DMS114 treated with DMSO at 0.1 percent for 48 hours (cell line): Measurements from ENCODE around the gene AAMDC.
A peak's percentile ranks its signal among the peaks of the same experiment; 100 is the strongest.

Source experiments
- DNase-seq: peaks from one replicate; lab custom pipeline; 2025; ENCODE audit not compliant: unreplicated experiment; lab: John Stamatoyannopoulos, UW

The AAMDC gene

DNA sequence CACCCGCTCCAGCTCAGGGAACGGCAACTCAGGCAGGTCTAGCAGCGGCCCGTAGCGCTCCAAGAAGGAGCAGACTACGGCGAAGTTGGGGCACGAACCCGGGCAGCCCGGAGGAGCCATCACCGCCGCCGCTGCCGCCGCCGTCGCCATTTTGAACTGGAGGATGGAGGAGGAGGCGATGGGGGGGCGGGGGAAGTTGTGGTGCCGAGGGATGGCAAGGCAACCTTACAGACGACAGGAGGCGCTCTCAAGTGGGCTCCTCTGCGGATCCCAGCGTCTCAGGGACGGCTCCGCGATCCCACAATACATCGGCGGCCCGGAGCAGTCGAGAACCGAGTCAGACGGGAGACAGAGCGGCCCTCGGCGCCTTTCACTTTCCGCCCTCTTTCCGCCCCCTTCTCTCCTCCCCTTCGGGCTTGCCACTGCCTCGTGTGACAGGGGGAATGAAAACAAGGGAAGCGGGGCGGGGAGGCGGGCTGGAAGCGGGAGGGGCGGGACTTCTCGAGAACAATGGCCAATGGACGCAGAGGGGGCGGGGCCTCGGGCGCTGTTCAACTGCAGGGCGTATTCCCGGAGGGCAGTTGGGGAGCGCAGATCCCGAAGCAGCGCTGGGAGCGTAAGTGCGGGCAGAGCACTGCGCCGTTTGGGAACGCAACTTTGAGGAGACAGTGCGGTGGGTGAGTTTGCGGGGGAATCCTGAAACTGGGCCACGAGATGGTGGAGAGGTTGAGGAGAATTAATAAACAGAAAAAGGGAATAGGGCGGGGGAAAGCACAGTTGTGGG, at the start of gene AAMDC, which contains the start of gene RSF1:
TSS of gene AAMDC (plus strand) at position 580 of the 784 bp plus-strand sequence. CDS start 21,353 bp downstream, outside the sequence.
TSS of gene RSF1 (minus strand) at position 158 of the 784 bp plus-strand sequence. CDS start at position 150, 8 bp downstream.
- peak; percentile 93 for DNase-seq

DNA sequence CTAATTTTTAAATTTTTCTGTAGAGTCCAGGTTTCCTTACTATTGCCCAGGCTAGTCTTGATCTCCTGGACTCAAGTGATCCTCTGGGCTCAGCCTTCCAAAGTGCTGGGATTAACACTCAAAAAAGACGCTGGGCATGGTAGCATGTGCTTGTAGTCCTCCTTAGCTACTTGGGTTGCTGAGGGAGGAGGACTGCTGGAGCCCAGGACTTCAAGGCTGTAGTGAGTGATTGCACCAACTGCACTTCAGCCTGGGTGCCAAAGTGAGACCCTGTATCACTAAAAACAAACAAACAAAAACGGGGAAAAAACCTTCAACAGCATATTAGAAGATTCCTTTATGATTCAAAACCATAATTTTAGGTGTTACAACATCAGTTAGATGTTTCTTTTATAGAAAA, 45.0 kb upstream of the AAMDC start:
- no peak for DNase-seq

DNA sequence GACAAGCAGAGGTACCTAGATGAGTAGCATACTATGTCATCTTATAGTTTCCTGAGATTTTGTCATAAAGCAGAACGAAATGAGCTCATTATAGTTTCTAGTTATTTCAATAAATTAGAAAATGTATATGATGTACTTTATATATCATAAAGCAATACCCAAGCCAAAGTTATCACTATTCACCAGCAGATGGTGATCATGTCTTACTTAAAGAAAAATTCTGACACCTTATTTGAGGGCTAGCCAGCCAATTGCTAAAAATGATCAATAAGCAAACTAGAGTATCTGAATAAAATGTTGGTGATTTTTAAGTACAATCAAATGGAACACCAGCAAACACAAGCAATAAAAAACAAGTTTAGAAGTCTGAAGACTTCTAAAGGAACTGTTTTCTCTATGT, 44.5 kb upstream of the AAMDC start:
- DNase-seq = peak; percentile 10

DNA sequence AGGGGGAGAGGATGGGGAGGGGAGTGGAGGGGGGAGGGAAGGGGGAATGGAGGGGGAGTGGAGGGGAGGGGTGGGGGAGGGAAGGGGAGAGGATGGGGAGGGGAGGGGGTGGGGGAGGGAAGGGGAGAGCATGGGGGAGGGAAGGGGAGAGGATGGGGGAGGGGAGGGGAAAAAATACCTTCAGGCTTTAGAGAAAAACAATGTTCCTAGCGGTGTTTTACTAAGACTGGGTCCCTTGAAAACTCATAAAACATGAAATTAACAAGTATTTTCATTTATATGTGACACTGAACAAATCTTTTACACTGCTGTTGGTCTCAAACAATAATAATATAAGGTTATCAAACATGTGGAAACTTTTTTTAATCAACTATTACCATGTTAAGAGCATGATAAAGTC, 42.8 kb upstream of the AAMDC start:
- no peak for DNase-seq

DNA sequence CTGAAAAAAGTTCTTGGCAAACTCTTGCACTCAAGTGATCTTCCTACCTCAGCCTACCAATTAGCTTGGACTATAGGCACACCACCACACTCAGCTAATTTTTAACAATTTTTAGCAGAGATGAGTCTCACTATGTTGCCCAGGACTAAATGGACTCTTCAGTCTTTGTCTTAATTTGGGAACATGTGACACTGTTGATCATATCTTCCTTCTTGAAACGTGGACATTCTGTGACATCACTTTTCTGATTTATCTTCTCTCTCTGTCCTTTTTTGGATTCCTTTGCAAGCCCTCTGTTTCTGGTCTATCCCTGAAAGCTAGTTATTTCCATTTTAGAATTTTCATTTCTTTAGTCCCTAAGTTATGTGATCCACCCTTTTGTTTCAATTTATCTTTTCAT, 42.4 kb upstream of the AAMDC start:
- DNase-seq = no peak

DNA sequence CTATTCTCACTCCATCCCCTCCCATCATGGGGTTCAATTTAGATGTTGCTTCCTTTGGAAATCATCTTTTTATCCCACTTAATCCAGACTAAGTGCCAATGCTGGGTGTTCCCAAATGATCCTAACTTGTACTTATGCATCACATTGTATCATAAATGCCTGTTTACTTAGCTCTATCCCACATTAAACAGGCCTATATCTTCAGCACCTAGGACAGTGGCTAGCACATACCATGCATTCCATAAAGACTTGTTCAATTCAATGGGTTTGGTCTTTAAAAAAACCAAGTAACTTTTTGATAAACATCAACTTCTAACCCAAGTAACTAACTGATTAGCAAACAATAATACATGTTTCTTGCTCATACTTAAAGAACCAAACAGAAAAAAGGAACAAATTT, 41.0 kb upstream of the AAMDC start:
- no peak for DNase-seq

DNA sequence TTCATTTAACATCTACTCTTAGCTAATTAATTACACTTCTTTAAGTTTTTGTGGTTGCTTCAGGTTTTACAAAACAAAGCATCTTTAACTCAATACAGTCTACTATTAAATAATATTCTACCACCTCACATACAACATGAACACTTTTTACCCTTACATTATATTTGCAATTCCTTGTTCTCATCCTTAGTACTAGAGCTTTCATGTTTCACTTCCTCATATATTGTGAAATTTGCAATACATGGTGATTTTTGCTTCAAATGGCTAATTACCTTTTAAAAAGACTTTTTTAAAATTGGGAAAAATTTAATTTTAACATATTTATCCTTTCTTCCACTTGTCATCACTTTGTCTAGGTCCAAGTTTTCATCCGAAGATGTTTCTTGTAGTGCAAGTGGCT, 37.9 kb upstream of the AAMDC start:
- no peak for DNase-seq

DNA sequence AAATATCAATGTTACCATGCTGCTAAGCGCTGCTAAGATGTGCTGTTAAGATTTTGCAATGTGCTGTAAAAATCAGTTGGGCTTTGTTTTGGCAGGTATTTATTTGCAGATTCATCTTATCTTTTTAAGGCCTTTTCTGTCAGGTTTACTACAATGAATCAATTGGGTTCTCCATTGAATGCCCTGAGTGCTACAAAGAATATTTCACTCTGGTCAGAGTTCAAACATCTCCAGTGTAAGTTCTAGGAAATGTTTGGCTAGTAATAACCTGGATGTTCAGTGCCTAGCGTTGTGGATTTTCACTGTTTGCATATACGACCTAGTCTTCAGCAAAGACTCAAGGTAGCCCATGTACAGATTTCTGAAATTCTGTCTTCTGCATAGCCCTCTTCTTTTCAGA, 36.4 kb upstream of the AAMDC start:
- no peak for DNase-seq

DNA sequence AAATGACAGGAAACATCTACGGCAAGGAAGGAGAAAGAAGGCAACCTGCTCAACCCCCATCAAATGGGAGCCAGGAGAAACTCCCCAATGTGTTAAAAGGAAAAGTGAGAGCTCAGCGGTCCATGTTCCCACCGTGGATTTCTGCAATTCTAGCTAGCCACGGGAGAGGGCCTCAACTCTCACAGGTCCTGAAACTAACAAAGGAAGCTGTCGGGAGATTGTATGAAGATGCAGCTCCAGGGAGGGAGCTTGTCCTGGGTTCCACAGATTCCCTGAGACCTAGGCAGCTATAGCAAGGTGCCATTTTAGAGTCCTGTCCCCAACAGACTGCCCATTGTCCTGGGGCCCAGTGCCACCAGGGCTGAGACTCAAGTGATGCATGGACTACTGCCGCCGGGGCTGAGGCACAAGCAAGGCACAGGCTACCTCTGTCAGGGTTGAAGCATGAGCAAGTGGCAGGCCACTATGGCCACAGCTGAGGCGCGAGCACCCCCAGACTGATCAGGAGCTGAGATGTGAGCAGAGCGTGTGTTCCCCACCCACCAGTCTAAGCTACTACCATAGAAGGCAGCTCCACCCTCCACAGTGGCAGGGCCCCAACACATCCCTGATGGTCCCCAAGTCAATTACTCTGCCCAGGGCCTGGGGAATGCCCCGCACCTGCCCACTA, 31.7 kb upstream of the AAMDC start:
- DNase-seq = no peak

DNA sequence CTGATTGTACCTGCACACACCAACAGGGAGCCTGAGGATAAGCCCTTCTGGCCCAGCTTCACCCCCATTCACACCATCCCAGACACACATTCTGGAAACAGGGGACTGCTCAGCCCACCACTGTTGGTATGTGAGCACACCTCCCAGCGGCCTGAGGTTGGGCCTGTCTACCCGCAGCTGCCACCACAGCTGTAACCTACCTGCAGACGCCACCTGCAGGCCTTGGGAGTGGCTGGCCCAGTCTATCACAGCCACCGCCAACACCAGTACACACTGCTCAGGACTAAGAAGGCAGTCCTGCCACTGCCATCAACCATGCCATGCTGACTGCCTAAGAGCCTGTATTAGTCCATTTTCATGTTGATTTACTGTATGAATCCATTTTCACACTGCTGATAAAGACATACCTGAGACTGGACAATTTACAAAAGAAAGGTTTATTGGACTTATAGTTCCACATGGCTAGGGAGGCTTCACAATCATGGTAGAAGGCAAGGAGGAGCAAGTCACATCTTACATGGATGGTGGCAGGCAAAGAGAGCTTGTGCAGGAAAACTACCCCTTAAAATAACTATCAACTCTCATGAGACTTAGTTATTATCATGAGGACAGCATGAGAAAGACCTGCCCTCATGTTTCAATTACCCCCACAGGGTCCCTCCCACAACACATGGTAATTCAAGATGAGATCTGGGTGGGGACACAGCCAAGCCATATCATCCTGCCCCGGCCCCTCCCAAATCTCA, 31.0 kb upstream of the AAMDC start:
- no peak for DNase-seq

DNA sequence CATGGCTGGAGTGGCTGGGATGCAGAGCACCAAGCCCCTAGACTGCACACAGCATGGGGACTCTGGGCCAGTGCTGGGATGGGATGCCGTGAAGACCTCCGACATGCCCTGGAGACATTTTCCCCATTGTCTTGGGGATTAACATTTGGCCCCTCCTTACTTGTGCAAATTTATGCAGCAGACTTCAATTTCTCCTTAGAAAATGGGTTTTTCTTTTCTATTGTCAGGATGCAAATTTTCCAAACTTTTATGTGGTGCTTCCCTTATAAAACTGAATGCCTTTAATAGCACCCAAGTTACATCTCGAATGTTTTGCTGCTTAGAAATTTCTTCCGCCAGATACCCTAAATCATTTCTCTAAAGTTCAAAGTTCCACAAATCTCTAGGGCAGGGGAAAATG, 29.6 kb upstream of the AAMDC start:
- no peak for DNase-seq

DNA sequence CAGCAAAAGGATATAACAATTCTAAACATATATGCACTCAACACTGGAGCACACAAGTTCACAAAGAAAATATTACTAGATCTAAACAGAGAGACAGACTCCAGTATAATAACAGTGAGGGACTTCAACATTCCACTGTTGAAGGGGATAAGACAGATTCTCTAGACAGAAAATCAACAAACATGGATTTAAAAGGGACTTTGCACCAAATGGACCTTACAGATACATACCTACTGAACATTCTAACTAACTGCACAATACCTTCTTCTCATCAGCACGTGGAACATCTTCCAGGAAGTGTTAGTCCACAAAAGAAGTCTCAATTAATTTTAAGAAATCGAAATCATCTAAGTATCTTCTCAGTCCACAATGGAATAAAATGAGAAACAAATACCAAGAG, 27.0 kb upstream of the AAMDC start:
- no peak for DNase-seq

DNA sequence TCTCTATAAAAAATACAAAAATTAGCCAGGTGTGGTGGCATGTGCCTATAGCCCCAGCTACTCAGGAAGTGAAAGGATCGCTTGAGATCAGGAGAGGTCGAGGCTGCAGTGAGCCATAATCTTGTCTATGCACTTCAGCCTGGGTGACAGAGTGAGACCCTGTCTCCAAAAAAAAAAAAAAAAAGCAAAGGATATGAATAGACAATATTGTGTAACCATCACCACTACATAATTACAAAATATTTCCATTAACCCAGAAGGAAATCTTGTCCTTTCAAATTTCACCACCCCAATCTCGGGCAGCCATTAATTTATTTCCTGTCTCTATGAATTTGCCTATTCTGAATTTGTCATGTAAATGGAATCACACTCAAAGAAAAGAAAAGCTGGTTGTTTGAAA, 21.6 kb upstream of the AAMDC start:
- no peak for DNase-seq

DNA sequence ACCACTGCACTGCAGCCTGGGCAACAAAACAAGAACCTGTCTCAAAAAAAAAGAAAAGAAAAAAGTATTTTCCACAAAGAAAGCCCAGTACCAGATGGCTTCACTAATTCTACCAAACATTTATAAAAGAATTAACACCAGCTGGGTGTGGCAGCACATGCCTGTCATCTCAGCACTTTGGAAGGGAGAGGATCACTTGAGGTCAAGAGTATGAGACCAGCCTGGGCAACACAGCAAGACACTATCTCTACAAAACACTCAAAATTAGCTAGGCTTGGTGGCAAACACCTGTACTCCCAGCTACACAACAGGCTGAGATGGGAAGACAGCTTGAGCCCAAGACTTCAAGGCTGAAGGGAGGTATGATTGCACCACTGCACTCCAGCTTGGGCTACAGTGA, 20.5 kb upstream of the AAMDC start:
- DNase-seq = no peak

DNA sequence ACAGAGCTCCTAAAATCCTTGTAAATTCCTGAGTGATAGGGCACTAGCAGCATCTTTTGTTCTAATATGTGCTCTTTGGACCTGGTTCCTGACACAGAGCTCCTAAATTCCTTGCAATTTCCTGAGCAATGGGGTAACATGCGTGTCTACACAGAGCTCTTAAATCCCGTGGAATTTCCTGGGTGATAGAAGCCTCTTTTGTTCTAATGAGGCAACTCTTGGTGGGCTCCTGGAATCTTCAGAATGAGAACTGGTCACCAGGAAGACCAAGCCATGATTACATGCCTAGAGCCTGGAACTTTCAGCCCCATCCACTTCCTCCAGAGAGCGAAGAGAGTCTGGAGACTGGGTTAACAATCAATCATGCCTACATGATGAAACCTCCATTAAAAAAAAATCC, 19.5 kb upstream of the AAMDC start:
- no peak for DNase-seq

DNA sequence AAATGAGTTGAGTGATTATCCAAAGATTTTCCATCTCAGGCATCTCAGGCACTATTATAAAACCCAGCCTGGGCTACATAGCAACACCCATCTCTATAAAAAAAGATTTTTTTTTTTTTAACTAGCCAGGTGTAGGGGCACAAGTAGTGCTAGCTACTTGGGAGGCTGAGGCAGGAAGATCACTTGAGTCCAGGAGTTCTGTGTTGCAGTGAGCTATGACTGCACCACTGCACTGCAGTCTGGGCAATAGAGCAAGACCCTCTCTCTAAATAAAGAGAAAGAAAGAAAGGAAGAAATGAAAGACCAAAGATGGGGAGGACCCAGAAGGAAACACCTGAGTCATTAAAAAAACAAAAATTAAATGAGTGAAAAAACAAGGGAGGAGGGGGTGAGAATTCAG, 14.5 kb upstream of the AAMDC start:
- no peak for DNase-seq

DNA sequence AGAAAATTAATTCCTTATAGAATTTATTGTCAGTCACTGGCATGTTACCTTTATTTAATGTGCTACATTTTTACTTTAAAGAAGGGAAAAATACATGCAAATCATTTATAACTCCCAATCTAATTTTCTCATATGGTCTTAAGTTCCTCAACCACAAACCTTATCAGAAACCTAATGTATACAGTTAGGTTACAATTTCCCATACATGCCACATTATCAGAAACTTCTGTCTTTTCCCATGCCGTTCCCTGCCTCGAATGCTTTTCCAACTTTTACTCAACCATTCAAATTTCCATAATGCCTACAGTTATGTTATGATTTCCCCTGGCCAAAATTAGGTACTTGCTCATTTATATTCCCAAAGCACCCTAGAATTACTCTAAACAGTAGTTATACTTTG, 14.0 kb upstream of the AAMDC start:
- no peak for DNase-seq

DNA sequence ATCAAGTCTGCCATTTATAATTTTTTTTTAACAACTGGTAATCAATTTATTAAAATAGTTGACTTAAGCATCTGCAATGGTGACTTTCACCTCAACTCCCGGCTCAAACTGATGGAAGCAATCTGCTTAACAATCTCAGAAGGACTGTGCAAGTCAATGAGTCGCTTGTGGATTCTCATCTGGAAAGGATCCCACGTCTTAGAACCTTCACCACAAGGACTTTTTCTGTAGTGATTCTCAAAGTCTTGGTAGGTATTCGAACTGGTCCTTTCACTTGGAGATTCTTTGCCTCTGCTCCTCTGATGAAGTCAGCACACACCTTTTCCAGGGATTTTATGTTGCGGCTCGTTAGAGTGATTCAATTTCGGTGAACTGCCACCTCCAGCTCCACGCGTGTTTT, 7.7 kb upstream of the AAMDC start:
- DNase-seq = no peak

DNA sequence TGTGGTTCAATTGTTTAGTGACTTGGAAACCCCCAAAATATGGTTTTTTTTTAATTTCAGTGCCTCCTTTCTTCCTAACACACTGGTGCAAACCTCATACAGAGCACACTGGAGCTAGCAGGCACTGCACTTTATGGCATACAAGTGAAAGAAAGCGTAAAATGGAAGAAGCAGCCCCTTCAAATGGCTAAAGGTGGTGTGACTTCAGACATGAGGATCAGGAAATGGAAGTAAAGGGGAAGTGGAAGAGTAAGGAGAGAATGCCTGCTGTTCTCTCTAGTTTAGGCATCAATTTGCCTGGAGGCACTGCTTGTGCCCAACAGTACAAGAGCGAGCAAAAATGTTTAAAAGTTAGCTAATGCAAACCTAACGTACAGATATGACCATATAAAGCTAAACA, 6.1 kb upstream of the AAMDC start:
- DNase-seq = no peak

DNA sequence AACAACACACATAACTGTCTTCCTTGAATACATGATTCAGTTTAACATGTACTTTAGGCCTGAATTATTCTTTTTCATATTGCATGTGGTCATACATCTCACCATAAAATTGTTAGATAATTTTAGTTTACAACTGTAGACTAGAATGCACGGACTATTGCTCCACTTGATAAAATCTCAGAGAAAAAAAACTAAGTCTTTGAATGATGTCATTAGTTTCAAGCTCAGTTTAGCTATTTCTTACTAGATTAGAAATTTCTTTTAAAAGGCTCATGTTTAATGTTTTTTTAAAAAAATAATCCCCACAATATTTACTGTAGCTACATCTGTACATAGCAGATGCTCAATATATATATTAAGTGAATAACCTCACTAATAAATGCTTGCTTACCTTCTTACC, 5.5 kb upstream of the AAMDC start:
- DNase-seq = no peak

DNA sequence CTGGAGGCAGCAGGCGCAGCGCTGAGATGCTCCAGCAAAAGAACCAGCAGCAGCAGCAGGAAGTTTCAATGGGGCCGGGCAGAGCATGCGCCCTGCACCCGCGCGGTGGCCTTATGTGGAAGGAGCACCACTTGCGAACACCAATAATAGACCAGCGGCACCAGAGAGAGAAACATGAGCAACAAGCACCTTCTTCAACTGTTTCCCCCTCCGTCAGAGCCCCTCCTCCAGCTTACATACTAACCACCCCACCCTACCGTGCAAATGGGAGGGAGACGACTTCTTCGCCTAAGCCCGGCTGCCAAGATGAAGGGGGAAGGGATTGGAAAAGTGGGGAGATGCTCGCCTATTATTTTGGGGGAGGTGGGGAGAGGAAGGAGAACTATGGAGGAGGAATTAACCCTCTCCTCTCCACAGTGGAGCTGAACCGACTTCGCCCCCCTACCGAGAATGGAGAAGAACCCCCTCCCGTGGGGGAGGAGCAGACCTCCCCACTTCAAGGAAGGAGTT, 1.5 kb upstream of the AAMDC start:
- peak; percentile 77 for DNase-seq
